ENCODE measurements around the gene GINS3.
A peak's percentile ranks its signal among the peaks of the same experiment; 100 is the strongest.

Gene GINS3

DNA sequence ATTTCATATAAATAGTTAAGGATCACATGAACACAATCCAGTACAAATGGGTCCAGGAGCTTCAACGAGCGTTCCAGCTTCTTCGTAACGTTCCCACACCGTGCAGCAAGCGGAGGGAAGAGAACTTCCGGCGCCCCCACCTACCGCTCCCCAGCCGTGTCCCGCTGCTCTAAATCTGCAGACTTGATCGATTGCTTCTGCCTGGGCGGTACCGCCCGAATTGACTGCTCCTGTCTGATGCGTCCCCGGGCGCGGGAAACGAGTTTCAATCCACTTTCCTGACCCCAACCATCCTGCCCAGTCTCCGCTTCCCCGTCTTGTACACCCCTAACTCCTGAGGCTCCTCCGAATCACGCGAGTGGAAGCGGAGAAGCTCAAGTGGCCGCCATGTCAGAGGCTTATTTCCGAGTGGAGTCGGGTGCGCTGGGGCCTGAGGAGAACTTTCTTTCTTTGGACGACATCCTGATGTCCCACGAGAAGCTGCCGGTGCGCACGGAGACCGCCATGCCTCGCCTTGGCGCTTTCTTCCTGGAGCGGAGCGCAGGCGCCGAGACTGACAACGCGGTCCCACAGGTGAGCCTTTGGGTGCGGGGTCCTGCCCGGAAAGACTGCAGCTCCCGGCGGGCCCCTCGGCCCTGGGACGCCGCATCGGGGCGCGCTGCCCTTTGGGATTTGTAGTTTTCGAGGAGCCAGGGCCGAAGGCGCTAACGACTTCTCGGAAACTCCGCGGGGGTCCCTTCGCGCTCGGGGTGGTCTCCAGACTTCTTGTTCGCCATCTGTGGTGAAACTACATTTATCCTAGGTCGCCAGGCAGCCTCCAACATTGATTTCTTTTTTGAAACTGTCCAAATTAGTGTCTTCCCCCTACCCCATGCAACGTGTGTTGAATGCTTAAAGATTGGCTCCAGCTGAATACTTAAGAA is at the start of gene GINS3:
Gene GINS3, plus strand, starts transcription at position 257 of the 923 bp plus-strand sequence. Its CDS starts 131 bp downstream, at position 388.
- peak within 1 kb of the TSS; percentile 46 for H3K27ac ChIP-seq
- H3K4me1 ChIP-seq: no peaks in the 10 kb centered on the region
- H3K9ac ChIP-seq: peak within 1 kb of the TSS; percentile 15
- H3K27me3 ChIP-seq (ENCODE audit: control insufficient read depth, insufficient read depth, low read length): no peaks in the 10 kb centered on the region
- no peaks in the 10 kb centered on the region for H3K36me3 ChIP-seq (ENCODE audit: control insufficient read depth, insufficient read depth, low read length)
- no peaks in the 10 kb centered on the region for H3K9me3 ChIP-seq (ENCODE audit: control insufficient read depth, low read length)
- TF ChIP-seq CTCF (IDR thresholded peaks at IDR 0.05): no peak
- no peaks in the 10 kb centered on the region for H3K79me2 ChIP-seq
- H3K4me3 ChIP-seq (ENCODE audit: low read depth, low read length): peak within 1 kb of the TSS; percentile 99
- peak within 1 kb of the TSS; percentile 88 for H3K4me2 ChIP-seq (ENCODE audit: low read length)
- peak within 1 kb of the TSS; percentile 80 for H2AFZ ChIP-seq

- H3K4me2 ChIP-seq (ENCODE audit: low read length): no peak overlapping the region
- no peaks in the 10 kb centered on the region for H3K27me3 ChIP-seq (ENCODE audit: control insufficient read depth, insufficient read depth, low read length)
- H3K4me1 ChIP-seq: no peaks in the 10 kb centered on the region
- no peak overlapping the region for H2AFZ ChIP-seq
- TF ChIP-seq CTCF (IDR thresholded peaks at IDR 0.05): no peak
- H3K9me3 ChIP-seq (ENCODE audit: control insufficient read depth, low read length): no peaks in the 10 kb centered on the region
- no peaks in the 10 kb centered on the region for H3K79me2 ChIP-seq
- H3K4me3 ChIP-seq (ENCODE audit: low read depth, low read length): no peak overlapping the region
- H3K27ac ChIP-seq: no peak overlapping the region
- no peak overlapping the region for H3K9ac ChIP-seq
- no peaks in the 10 kb centered on the region for H3K36me3 ChIP-seq (ENCODE audit: control insufficient read depth, insufficient read depth, low read length)
Measured at GRCh38 chr16:58343562-58343961, 48.7 kb upstream of the GINS3 start.

GRCh38 chr16:58345574-58346354 is 46.5 kb upstream of the GINS3 start:
- no peak for TF ChIP-seq CTCF (IDR thresholded peaks at IDR 0.05)
- Histone ChIP-seq H3K4me2 (ENCODE audit: low read length) (no peak overlapping the region), H2AFZ (no peak overlapping the region), H3K4me1 (no peaks in the 10 kb centered on the region), H3K4me3 (ENCODE audit: low read depth, low read length) (no peak overlapping the region), H3K79me2 (no peaks in the 10 kb centered on the region), H3K27me3 (ENCODE audit: control insufficient read depth, insufficient read depth, low read length) (no peaks in the 10 kb centered on the region), H3K9me3 (ENCODE audit: control insufficient read depth, low read length) (no peaks in the 10 kb centered on the region), H3K36me3 (ENCODE audit: control insufficient read depth, insufficient read depth, low read length) (no peaks in the 10 kb centered on the region), H3K27ac (no peak overlapping the region), H3K9ac (no peak overlapping the region)

DNA sequence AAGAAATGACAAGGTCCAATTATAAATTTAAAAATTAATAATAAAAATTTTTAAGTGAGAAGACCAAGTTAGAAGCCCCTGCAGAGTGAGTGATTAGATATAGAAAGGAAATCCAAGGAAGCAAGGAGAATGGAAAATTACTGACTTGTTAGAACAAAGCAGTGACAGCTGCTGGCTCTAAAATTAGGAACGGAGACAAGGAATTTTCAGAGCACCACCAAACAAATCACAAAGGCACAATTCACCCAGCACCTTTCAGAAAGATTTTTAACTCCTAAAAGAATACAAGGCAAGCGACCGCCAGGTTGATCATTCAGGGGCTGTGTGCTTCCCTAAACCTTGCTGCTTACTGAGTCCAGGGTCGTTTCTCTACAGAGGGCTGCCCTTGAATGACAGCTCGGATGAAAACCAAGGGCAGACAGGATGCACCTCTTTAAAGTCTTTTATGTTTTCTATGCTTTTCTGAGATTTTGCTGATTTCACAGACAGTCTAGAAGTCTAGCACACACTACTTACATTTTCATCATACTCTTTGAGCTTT is 45.4 kb upstream of the GINS3 start:
- no peak overlapping the region for H3K27ac ChIP-seq

More for the DNA sequence above, 45.4 kb upstream of the GINS3 start:
- Histone ChIP-seq H3K79me2 (no peaks in the 10 kb centered on the region), H3K4me2 (ENCODE audit: low read length) (no peak overlapping the region), H3K9ac (no peak overlapping the region), H3K36me3 (ENCODE audit: control insufficient read depth, insufficient read depth, low read length) (no peaks in the 10 kb centered on the region), H3K27me3 (ENCODE audit: control insufficient read depth, insufficient read depth, low read length) (no peaks in the 10 kb centered on the region), H2AFZ (no peak overlapping the region), H3K4me1 (no peaks in the 10 kb centered on the region), H3K4me3 (ENCODE audit: low read depth, low read length) (no peak overlapping the region), H3K9me3 (ENCODE audit: control insufficient read depth, low read length) (no peaks in the 10 kb centered on the region)
- no peak for TF ChIP-seq CTCF (IDR thresholded peaks at IDR 0.05)

Measured in parathyroid adenoma (tissue), 2 donors.